Stimulated activated CD8-positive, alpha-beta memory T cell treated with anti-CD3 and anti-CD28 coated beads, Interleukin-4, amount 100 ng/mL, for 4 hours (primary cell): ENCODE results near the gene LRRC59.

Source experiments
- DNase-seq, 2 donors: peaks; one replicate each; pipeline ENCODE4 v3.0.0-alpha.2; 2020; ENCODE audit warnings: low read depth in 2 of 2, low spot score in 1 of 2

Gene LRRC59

DNA sequence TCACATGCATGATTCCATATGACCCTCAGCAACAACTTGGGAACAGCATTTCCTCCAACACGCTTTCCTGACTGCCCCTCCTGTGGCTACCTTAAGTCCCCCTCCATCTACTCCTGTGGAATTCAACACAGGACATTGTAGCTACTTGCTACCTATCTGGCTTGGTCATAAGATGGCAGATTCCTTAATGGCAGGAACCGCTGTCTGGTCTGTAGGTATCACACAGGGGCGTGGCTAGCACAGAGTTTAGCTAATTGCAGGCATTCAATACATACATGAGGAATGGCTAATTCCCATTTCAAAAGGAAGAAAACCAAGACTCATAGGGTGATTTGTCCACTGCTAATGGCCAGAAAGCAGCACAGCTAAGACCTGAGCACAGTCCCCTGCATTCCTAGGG, 8.6 kb downstream of the LRRC59 start:
- no peak for DNase-seq

DNA sequence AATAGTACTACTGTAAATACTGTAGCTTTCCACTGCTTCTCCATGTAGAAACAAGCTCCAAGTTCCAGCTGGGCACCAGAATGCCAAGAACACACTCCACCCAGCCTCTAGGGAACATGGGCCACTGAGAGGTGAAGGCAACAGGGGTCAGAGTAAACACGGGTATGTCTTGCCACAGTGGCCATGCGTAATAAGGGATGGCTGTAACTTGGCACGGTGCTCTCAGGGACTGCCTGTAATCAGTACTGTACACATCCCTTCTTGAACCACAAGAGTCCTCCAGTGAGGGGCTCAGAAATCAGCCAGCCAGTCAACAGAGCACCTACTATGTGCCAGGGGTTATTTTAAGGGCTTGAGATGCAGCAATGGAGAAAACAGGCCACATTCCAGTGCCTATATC, 10.8 kb downstream of the LRRC59 start:
- no peak for DNase-seq

DNA sequence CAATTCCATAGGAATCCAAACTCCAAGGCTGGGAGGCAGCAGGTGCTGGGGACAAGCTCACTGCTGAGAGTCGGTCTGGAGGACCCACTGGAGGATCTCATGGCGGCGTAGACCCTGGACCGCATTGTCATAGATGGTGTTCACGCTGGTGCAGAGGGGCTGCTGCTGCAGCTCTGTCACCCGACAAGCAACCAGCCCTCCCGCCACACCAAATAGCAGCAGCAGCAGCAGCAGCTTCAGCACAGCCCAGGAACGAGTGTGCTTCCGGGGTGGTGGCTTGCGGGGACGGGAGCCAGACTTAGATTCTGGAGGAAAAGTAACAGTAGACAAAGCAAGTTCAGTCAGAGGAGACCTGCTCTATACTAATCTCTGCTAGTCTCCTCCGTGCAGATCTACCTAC, 14.4 kb downstream of the LRRC59 start:
- no peak for DNase-seq

DNA sequence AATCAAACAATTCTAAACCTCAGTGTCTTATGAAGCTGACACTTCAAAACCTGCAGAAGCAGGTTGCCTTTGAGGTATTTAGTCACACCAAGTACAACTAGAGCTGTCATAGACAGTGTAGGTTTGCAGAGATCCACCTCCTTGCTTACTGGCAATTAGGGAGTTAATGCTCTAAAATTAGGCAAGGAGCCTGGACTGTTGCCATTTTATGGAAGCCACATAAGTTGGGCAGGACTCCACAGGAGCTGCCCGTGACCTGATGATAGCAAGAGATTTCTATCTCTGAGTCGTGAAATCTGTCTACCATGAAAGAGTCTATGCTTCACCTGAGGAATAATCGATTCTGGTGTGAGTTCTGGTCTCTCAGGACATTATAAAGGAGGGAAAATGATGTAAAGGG, 15.4 kb downstream of the LRRC59 start:
- no peak for DNase-seq

GRCh38 chr17:50381260-50381815, 16.0 kb downstream of the LRRC59 start:
- no peak for DNase-seq

- no peak for DNase-seq
These were observed 16.7 kb downstream of the LRRC59 start for GRCh38 chr17:50380369-50381259.

GRCh38 chr17:50379351-50380132, 17.8 kb downstream of the LRRC59 start:
- DNase-seq: no peak

DNA sequence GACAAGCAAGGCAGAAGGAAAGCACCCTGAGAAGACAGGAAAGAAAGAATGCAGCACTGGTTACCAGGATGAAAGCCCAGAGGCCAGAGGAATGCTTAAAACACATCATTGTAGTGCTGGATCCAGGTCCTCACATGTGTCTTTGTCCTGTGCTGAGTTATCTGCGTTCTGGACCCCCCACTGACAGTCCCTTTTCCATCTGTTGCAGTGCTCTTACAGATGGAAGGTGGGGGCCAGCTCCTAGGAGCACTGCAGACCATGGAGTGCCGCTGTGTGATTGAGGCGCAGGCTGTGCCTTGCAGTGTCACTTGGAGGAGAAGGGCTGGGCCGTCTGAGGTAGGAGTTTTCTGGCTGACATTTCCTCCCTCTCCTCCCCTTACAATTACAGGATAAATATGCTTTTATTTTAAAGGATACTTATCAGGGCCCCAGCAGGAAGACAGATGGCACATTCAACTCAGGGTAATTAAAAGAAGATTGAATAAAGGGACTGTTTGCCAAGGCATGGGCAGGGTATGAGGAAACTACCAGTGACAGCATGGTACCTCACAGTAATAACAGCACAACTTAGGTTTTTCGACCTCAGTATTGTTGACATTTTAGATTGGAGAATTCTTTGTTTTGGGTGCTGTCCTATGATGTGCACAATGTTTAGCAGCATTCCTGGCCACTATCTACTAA, 21.3 kb downstream of the LRRC59 start:
- DNase-seq: no peak

DNA sequence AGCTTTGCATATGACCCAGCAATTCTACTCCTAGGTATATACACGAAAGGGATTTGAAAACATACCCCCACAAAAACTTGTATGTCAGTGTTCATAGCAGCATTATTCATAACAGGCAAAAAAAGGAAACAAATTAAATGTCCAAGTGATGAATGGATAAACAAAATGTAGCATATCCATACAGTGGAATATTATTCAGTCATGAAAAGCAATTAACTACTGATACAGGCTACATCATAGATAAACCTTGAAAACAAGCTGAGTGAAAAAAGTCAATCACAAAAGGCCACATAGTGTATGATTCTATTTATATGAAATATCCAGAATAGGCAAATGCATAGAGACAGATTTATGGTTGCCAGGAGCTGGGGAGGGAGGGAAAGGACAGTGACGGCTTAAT, 23.6 kb downstream of the LRRC59 start:
- no peak for DNase-seq

DNA sequence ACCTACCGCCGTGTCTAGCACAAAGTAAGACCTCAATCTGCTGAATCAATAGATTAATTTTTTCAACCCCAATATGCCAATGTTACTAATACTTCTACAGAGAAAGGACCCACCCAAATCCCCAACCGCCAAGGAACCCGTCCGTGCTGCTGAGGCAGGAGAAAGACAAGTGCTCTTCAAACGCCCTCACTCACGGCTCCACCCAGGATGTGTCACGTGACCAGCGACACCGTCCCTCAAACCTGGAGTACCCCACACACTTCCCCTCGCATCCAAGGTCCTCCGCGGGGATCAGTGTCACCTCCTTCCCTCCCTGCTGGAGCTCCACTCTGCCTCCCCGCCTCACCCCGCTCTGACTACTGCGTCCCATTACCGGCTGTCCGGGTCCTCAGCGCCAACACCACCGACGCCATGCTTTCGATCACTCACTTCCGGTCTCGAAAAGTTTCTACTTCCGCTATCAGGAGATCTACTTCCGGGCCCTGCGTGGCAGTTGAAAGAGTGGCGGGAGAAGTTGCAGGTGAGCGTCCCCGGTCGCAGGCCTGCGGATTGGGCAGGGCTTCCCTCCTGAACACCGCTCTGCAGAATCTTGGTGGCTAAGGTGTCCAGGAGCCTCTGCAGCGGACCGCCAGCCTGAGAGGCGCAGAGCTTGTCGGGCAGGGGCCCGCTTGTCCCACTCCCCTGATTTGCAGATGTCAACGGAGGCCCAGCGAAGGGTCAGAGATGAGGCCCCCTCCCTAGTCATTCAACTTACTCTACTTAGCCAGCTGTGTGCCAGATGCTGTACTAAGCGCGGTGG, 24.4 kb downstream of the LRRC59 start, which contains the start of the genes EME1 and MRPL27:
Gene EME1, plus strand, starts transcription at position 472 of the 799 bp plus-strand sequence. CDS start 1,980 bp downstream, outside the sequence.
Gene MRPL27, minus strand, starts transcription at position 427 of the 799 bp plus-strand sequence. Its CDS starts 14 bp downstream, at position 413.
- DNase-seq: peak; percentile 73 to 75

- DNase-seq: no peak
These were observed 25.0 kb downstream of the LRRC59 start for GRCh38 chr17:50372222-50372757.

- no peak for DNase-seq
These were observed 25.8 kb downstream of the LRRC59 start for GRCh38 chr17:50371526-50371925.

DNA sequence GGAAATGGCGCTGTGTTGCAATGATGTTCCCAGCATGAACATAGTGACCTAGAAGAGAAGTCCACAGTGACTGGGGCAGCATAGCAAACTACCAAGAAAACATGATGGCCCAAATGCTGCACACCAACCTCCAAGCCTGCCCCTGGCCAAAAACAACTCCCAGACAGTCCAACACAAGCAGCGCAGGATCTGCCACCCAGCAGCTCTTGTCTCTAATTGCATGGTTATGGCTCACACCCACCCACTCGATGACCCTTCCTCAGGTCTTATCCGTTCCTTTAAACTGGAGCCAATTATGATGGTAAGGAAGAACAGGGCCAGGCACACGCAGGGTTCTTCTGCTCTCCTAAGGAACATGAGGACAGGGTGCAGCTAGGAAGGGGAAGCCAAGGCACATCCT, 27.3 kb downstream of the LRRC59 start:
- no peak for DNase-seq

DNA sequence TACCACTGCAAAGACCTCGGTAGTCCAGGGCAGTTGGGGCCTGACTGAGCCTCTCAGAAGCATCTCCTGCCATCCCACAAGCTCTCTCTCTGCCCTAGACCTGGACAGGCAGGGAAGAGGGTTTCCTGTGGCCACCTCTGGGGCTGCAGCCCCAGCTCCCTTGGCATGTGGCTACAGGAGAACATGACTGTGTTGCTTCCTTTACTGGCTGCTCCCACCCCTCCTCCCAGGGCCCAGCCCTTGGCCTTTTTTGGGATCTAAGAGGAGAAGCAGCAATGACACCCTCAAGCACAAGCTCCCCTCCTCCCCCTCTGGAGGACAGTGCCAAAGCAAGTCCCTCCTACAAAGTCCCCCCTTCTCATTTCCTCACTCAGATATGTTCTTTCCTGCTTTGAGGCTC, 29.9 kb downstream of the LRRC59 start:
- no peak for DNase-seq

DNA sequence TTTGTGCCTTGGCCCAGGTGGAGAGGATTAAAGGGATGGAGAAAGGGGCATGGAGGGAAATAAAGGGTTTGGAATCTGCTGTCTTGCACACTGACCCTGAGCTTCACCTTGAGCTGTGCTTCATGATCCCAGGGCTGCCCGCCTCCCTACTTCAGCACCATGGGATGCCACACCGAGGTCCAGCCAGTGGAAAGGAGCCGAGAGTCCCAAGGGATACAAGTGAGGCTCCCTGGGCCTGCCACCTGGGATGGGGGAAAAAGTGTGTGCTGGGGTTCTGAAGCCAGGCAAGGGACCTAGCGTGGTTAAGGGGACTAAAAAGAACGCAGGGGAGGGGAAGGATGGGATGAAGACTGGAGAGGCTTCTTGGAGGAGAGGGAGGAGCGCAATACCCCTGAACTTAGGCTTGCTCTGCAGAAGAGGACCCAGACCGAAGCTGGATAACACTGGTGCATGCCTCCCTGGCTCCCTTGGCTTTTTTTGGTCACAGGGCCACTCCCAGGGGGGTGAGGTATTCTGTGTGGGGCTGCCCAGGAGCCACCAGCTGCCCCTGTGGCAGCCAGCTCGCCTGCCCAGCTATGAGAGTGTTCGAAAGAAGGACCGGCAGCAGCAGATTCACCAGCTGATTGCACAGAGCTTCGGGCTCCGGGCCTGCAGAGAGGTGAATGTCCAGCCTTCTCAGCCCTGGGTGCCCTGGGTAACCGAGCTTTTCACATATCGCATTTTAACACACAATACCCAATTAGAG, 31.5 kb downstream of the LRRC59 start:
- no peak for DNase-seq

- no peak for DNase-seq
These were observed 32.2 kb downstream of the LRRC59 start for GRCh38 chr17:50365165-50365564.

GRCh38 chr17:50364715-50365114, 32.6 kb downstream of the LRRC59 start:
- DNase-seq: no peak

- no peak for DNase-seq
These were observed 33.3 kb downstream of the LRRC59 start for GRCh38 chr17:50364061-50364458.
